Keratinocyte (primary cell): Measurements from ENCODE around the gene FBXO47. TPM values are rescaled to one million over a fixed set of nuclear protein-coding genes. Genes with fewer than 3 reads are reported as not detected.

Experiments
- DNase-seq: peaks from one replicate; pipeline ENCODE4 v3.0.0-alpha.2; 2011; ENCODE audit warnings: low read depth, missing footprints, low spot score
- FAIRE-seq: peaks from 2 replicates; lab custom pipeline; 2011; peaks lifted over from hg19 to GRCh38; lab: Jason Lieb, UNC
- H2AFZ ChIP-seq: 2 replicates; pipeline ENCODE4 v1.6.0; 2012; ENCODE audit warnings: low read length, control low read depth, inconsistent platforms; ENCODE audit not compliant: control insufficient read depth
- H3K27ac ChIP-seq: 2 replicates; pipeline ENCODE4 v1.5.1; 2011; ENCODE audit warnings: low read length; ENCODE audit not compliant: control insufficient read depth, insufficient read depth
- H3K27me3 ChIP-seq: 3 replicates; pipeline ENCODE4 v1.6.0; 2011; ENCODE audit warnings: low read length; ENCODE audit not compliant: control insufficient read depth, insufficient read depth; ENCODE audit errors: extremely low read depth
- H3K36me3 ChIP-seq, 2 experiments: 2 replicates in 1 of 2; 3 replicates in 1 of 2; pipeline ENCODE4 v1.5.1; 2011; ENCODE audit warnings: low read length in 2 of 2, mild to moderate bottlenecking in 1 of 2; ENCODE audit not compliant: control insufficient read depth in 2 of 2, insufficient read depth in 2 of 2; ENCODE audit errors: extremely low read depth in 1 of 2
- H3K4me1 ChIP-seq: 3 replicates; pipeline ENCODE4 v1.5.1; 2011; ENCODE audit warnings: low read length; ENCODE audit not compliant: control insufficient read depth, insufficient read depth; ENCODE audit errors: extremely low read depth
- H3K4me2 ChIP-seq: 3 replicates; pipeline ENCODE4 v1.6.0; 2011; ENCODE audit warnings: low read depth, low read length; ENCODE audit not compliant: control insufficient read depth, insufficient read depth; ENCODE audit errors: extremely low read depth
- H3K4me3 ChIP-seq, 3 experiments: fragments of 200-600 bp in 1 of 3; sonication (generic) in 1 of 3; 2 replicates in 2 of 3; 3 replicates in 1 of 3; pipeline ENCODE4 v1.5.1; 2011 to 2016; ENCODE audit warnings: low read length in 3 of 3, mild to moderate bottlenecking in 3 of 3, control low read depth in 2 of 3, inconsistent platforms in 1 of 3, low read depth in 1 of 3, mixed read lengths in 1 of 3, mixed run types in 1 of 3, moderate library complexity in 1 of 3; ENCODE audit not compliant: control insufficient read depth in 2 of 3, insufficient read depth in 2 of 3; ENCODE audit errors: extremely low read depth in 1 of 3
- H3K79me2 ChIP-seq: 2 replicates; pipeline ENCODE4 v1.6.0; 2012; ENCODE audit warnings: low read length; ENCODE audit not compliant: control insufficient read depth, insufficient read depth
- H3K9ac ChIP-seq: 3 replicates; pipeline ENCODE4 v1.6.0; 2011; ENCODE audit warnings: low read length; ENCODE audit not compliant: control insufficient read depth, insufficient read depth; ENCODE audit errors: extremely low read depth
- H3K9me1 ChIP-seq: 3 replicates; pipeline ENCODE4 v1.6.0; 2011; ENCODE audit warnings: low read length; ENCODE audit not compliant: control insufficient read depth, insufficient read depth; ENCODE audit errors: extremely low read depth
- H3K9me3 ChIP-seq: 2 replicates; pipeline ENCODE4 v1.5.1; 2012; ENCODE audit warnings: low read depth, low read length; ENCODE audit not compliant: control insufficient read depth
- H4K20me1 ChIP-seq: 3 replicates; pipeline ENCODE4 v1.6.0; 2011; ENCODE audit warnings: low read length; ENCODE audit not compliant: control insufficient read depth, insufficient read depth; ENCODE audit errors: extremely low read depth
- EZH2 ChIP-seq: IDR thresholded peaks from one replicate; pipeline ENCODE4 v1.6.1; 2012; ENCODE audit warnings: inconsistent platforms, mild to moderate bottlenecking, low read length, moderate library complexity
- dilution Hi-C: fragments of 300-500 bp; cut with MboI; formaldehyde crosslinking; loops from one replicate; pipeline ENCODE4 v1.7.0; 2020; ENCODE audit warnings: low sequenced_read_pairs; ENCODE audit not compliant: extremely low pct_ligation_motif_present
- polyA plus RNA-seq, 5 experiments: library from polyadenylated mRNA; depleted of rRNA in 3 of 5; stranded (reverse) in 3 of 5; stranded (forward) in 1 of 5; unstranded in 1 of 5; fragments of >200 nt; gene quantifications; 1 replicate in 1 of 5; 2 replicates in 3 of 5; 3 replicates in 1 of 5; pipeline versions ENCODE4 v1.2.1 to v1.2.3, GENCODE V29; 2011 to 2012; ENCODE audit warnings: missing spikeins in 2 of 5, low read depth in 1 of 5, low replicate concordance in 1 of 5
- TF ChIP-seq, protein P1 (sequence below), 3 experiments: IDR thresholded peaks in 1 of 3; conservative IDR thresholded peaks in 1 of 3; optimal IDR thresholded peaks in 1 of 3; 2 replicates in 2 of 3; 3 replicates in 1 of 3; pipeline versions ENCODE3 to v1.5.1; 2011; ENCODE audit warnings: low read length in 3 of 3, mild to moderate bottlenecking in 3 of 3, moderate library complexity in 2 of 3, control low read depth in 1 of 3, inconsistent platforms in 1 of 3; ENCODE audit not compliant: insufficient read depth in 2 of 3; ENCODE audit errors: extremely low read depth in 1 of 3

The FBXO47 gene
- polyA plus RNA-seq, 1 donor (not counting 4 experiments of a cell fraction or from before 2014, with no cell fraction given) = not detected

DNA sequence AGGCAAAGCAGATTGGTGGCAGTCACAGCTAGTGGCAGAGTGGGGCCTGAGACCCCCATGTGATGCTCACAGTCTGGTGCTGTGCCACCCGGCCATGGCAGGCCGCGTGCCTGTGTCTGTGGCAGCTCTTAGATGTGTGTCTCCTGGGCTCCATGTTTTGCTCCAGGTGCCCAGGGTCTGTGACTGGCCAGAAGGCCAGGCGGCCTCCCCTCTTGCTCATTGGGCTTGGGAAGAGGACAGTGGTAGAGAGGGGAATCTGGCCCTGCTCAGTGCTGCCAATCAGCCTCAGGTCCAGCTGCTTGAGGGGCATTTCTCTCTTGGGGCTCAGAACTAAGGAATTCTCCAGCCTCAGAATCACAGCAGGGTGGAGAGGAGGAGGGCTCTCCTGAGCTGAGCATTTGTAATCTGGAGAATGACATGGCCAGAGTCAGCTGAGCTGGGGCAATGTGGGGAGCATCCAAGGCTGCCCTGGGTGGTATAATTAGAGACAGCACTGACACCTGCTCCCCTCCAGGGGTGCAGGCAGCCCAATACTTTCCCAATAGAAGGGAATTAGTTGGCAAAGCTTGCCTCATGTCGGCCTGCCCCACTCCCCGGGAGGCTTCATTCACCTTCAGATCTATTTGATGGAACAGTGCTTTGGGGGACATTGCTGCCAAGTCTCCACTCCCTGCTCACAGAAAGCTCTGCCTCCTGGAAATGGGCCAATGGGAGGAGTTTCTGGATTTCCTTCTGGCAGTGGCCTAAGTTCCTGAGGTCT, 44.5 kb downstream of the FBXO47 start:
- no peaks in the 10 kb centered on the region for H3K27me3 ChIP-seq
- H3K79me2 ChIP-seq = no peaks in the 10 kb centered on the region
- H2AFZ ChIP-seq = no peak overlapping the region
- H3K27ac ChIP-seq = no peak overlapping the region
- H3K36me3 ChIP-seq = peaks cover 18 to 26% of the 10 kb centered on the region in 2 experiments
- TF ChIP-seq, protein P1, sequence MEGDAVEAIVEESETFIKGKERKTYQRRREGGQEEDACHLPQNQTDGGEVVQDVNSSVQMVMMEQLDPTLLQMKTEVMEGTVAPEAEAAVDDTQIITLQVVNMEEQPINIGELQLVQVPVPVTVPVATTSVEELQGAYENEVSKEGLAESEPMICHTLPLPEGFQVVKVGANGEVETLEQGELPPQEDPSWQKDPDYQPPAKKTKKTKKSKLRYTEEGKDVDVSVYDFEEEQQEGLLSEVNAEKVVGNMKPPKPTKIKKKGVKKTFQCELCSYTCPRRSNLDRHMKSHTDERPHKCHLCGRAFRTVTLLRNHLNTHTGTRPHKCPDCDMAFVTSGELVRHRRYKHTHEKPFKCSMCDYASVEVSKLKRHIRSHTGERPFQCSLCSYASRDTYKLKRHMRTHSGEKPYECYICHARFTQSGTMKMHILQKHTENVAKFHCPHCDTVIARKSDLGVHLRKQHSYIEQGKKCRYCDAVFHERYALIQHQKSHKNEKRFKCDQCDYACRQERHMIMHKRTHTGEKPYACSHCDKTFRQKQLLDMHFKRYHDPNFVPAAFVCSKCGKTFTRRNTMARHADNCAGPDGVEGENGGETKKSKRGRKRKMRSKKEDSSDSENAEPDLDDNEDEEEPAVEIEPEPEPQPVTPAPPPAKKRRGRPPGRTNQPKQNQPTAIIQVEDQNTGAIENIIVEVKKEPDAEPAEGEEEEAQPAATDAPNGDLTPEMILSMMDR (optimal IDR thresholded peaks at IDR 0.05 in 1 of 3, IDR thresholded peaks at IDR 0.05 in 1 of 3, conservative IDR thresholded peaks at IDR 0.05 in 1 of 3; ENCODE audit: extremely low read depth in 1 of 3, insufficient read depth in 2 of 3, low read length in 3 of 3) = peak in 1 of 3 experiments; percentile 19
- no peak for TF ChIP-seq EZH2
- H4K20me1 ChIP-seq = no peaks in the 10 kb centered on the region
- dilution Hi-C loops = no loop called here
- DNase-seq (no peak), FAIRE-seq (no peak)
- no peaks in the 10 kb centered on the region for H3K9me1 ChIP-seq
- H3K9me3 ChIP-seq = no peaks in the 10 kb centered on the region
- no peak overlapping the region for H3K4me2 ChIP-seq
- H3K4me3 ChIP-seq = no peak overlapping the region
- no peak overlapping the region for H3K9ac ChIP-seq
- no peaks in the 10 kb centered on the region for H3K4me1 ChIP-seq

DNA sequence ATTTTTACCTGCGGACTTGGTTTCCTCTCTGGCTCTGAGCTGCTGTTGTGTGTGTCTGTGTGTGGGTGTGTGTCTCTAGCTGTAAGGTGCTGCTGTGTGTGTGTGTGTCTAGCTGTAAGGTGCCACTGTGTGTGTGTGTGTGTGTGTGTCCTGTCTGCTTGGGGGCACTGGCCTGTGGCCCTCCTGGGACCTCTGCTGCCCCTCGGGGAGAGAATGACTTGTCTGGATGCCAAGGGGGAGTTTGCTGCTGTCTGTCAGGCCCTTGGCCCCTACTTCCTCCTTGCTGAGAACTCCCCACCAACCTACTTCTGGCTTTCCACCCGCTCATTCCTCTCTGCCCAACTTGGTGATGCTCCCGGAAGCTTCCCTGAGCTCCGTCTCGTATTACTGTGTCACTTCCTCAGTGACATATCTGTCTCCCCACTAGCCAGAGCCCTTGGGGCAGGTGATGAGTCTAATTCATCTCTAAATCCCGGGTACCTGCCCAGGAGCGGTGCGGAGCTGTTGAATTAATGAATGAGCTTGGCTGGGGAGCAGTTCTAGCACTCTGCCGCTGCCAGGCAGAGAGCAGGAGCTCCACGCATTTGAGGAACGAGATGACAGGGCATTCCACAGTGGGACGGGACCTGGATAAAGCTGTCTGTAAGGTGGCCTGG, 45.3 kb downstream of the FBXO47 start:
- dilution Hi-C loops = no loop called here
- Histone ChIP-seq H3K27ac (no peak overlapping the region), H3K4me3 (no peak overlapping the region), H3K4me2 (no peak overlapping the region), H3K9ac (no peak overlapping the region), H4K20me1 (peaks cover 3% of the 10 kb centered on the region), H3K36me3 (peaks cover 25 to 28% of the 10 kb centered on the region in 2 experiments), H3K27me3 (no peaks in the 10 kb centered on the region), H2AFZ (no peak overlapping the region), H3K4me1 (no peaks in the 10 kb centered on the region), H3K9me3 (no peaks in the 10 kb centered on the region), H3K9me1 (no peaks in the 10 kb centered on the region), H3K79me2 (no peaks in the 10 kb centered on the region)
- FAIRE-seq = no peak
- DNase-seq = no peak
- TF ChIP-seq EZH2 = no peak
- TF ChIP-seq, protein P1 (optimal IDR thresholded peaks at IDR 0.05 in 1 of 3, IDR thresholded peaks at IDR 0.05 in 1 of 3, conservative IDR thresholded peaks at IDR 0.05 in 1 of 3; ENCODE audit: extremely low read depth in 1 of 3, insufficient read depth in 2 of 3, low read length in 3 of 3) = no peak
